ENCODE data around the gene CORO2A. TPM values are rescaled to one million over a fixed set of nuclear protein-coding genes. Genes with fewer than 3 reads are reported as not detected.

The CORO2A gene
- total and polyA plus RNA-seq, 2 of the 13 experiments (the other 11 are each of a cell fraction or from before 2014, with no cell fraction given) = 14.4 to 15.3 TPM

DNA sequence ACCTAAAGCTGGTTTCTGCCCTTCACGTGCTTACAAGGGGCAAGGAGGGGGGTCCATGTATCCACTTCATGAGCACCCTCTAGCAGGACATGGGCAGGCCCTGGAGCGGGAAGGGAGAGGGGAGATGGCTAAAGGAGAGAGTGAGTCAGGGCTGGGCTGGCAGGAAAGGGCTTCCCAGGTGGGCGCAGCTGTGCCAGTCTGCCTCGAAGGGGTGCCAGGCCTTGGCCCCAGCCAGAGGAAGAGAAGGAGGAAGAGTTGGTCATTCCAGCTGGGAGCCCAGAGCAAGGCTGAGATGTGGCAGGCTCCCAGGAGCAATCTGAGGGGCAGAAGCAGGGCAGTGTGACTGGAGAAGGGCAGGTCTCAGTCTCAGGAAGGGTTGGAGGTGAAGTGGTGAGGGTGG lies 98.1 kb downstream of the CORO2A start:
- DNase-seq (ENCODE audit: low spot score) = no peak
- TF ChIP-seq, protein P1, sequence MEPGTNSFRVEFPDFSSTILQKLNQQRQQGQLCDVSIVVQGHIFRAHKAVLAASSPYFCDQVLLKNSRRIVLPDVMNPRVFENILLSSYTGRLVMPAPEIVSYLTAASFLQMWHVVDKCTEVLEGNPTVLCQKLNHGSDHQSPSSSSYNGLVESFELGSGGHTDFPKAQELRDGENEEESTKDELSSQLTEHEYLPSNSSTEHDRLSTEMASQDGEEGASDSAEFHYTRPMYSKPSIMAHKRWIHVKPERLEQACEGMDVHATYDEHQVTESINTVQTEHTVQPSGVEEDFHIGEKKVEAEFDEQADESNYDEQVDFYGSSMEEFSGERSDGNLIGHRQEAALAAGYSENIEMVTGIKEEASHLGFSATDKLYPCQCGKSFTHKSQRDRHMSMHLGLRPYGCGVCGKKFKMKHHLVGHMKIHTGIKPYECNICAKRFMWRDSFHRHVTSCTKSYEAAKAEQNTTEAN (CRISPR knock-in tag; conservative IDR thresholded peaks at IDR 0.05) = no peak
- TF ChIP-seq, protein P2, sequence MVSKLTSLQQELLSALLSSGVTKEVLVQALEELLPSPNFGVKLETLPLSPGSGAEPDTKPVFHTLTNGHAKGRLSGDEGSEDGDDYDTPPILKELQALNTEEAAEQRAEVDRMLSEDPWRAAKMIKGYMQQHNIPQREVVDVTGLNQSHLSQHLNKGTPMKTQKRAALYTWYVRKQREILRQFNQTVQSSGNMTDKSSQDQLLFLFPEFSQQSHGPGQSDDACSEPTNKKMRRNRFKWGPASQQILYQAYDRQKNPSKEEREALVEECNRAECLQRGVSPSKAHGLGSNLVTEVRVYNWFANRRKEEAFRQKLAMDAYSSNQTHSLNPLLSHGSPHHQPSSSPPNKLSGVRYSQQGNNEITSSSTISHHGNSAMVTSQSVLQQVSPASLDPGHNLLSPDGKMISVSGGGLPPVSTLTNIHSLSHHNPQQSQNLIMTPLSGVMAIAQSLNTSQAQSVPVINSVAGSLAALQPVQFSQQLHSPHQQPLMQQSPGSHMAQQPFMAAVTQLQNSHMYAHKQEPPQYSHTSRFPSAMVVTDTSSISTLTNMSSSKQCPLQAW (CRISPR knock-in tag; IDR thresholded peaks at IDR 0.05) = no peak
- TF ChIP-seq HIVEP1 (CRISPR knock-in tag; IDR thresholded peaks at IDR 0.05) (no peak), EHMT2 (IDR thresholded peaks at IDR 0.05; ENCODE audit: borderline replicate concordance, low read depth, low read length) (no peak), HMG20A (CRISPR knock-in tag; IDR thresholded peaks at IDR 0.05; ENCODE audit: borderline replicate concordance) (no peak), SP2 (CRISPR knock-in tag; IDR thresholded peaks at IDR 0.05) (no peak), NFIB (CRISPR knock-in tag; IDR thresholded peaks at IDR 0.05; ENCODE audit: borderline replicate concordance) (no peak), HCFC1 (IDR thresholded peaks at IDR 0.05; ENCODE audit: low read depth, low read length) (no peak), PHF5A (CRISPR knock-in tag; IDR thresholded peaks at IDR 0.05; ENCODE audit: low read depth, unreplicated experiment) (no peak), ZNF510 (CRISPR knock-in tag; IDR thresholded peaks at IDR 0.05; ENCODE audit: low read depth) (no peak), RBAK (CRISPR knock-in tag; IDR thresholded peaks at IDR 0.05) (no peak), SPEN (CRISPR knock-in tag; IDR thresholded peaks at IDR 0.05; ENCODE audit: low read depth) (no peak), HDAC1 (CRISPR knock-in tag; IDR thresholded peaks at IDR 0.05) (no peak), GTF2F1 (IDR thresholded peaks at IDR 0.05; ENCODE audit: low read length) (no peak)
- TF ChIP-seq, protein P3, sequence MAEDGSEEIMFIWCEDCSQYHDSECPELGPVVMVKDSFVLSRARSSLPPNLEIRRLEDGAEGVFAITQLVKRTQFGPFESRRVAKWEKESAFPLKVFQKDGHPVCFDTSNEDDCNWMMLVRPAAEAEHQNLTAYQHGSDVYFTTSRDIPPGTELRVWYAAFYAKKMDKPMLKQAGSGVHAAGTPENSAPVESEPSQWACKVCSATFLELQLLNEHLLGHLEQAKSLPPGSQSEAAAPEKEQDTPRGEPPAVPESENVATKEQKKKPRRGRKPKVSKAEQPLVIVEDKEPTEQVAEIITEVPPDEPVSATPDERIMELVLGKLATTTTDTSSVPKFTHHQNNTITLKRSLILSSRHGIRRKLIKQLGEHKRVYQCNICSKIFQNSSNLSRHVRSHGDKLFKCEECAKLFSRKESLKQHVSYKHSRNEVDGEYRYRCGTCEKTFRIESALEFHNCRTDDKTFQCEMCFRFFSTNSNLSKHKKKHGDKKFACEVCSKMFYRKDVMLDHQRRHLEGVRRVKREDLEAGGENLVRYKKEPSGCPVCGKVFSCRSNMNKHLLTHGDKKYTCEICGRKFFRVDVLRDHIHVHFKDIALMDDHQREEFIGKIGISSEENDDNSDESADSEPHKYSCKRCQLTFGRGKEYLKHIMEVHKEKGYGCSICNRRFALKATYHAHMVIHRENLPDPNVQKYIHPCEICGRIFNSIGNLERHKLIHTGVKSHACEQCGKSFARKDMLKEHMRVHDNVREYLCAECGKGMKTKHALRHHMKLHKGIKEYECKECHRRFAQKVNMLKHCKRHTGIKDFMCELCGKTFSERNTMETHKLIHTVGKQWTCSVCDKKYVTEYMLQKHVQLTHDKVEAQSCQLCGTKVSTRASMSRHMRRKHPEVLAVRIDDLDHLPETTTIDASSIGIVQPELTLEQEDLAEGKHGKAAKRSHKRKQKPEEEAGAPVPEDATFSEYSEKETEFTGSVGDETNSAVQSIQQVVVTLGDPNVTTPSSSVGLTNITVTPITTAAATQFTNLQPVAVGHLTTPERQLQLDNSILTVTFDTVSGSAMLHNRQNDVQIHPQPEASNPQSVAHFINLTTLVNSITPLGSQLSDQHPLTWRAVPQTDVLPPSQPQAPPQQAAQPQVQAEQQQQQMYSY (CRISPR knock-in tag; IDR thresholded peaks at IDR 0.05) = no peak
- TF ChIP-seq, protein P4, sequence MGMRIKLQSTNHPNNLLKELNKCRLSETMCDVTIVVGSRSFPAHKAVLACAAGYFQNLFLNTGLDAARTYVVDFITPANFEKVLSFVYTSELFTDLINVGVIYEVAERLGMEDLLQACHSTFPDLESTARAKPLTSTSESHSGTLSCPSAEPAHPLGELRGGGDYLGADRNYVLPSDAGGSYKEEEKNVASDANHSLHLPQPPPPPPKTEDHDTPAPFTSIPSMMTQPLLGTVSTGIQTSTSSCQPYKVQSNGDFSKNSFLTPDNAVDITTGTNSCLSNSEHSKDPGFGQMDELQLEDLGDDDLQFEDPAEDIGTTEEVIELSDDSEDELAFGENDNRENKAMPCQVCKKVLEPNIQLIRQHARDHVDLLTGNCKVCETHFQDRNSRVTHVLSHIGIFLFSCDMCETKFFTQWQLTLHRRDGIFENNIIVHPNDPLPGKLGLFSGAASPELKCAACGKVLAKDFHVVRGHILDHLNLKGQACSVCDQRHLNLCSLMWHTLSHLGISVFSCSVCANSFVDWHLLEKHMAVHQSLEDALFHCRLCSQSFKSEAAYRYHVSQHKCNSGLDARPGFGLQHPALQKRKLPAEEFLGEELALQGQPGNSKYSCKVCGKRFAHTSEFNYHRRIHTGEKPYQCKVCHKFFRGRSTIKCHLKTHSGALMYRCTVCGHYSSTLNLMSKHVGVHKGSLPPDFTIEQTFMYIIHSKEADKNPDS (CRISPR knock-in tag; IDR thresholded peaks at IDR 0.05) = no peak
- in situ Hi-C loops (cut with HindIII; ENCODE audit: extremely low pct_ligation_motif_present, low pct_unique_long_range_greater_than_20kb) = no loop called here
- intact Hi-C loops (cut with micrococcal nuclease; ENCODE audit: unreplicated experiment) = no loop called here
- FAIRE-seq = no peak
- no peaks in the 10 kb centered on the region for H4K20me1 ChIP-seq (ENCODE audit: insufficient read depth, low read length)
- H3K79me2 ChIP-seq (ENCODE audit: insufficient read depth, low read length) = no peaks in the 10 kb centered on the region
- no peaks in the 10 kb centered on the region for H3K9me3 ChIP-seq (ENCODE audit: low read length)
- H3K4me3 ChIP-seq (replicated peaks in 1 of 3; ENCODE audit: insufficient read depth in 1 of 3, low read depth in 2 of 3, low read length in 3 of 3) = no peak overlapping the region
- POLR2A ChIA-PET = no interaction called here
- BruUV-seq (replicated peaks) = no TSS peak
- 93% methylated on average over 4 of the region's 4 CpGs for WGBS (ENCODE audit: low lambda C conversion rate)
- no peak for ATAC-seq
- no peak overlapping the region for H2AFZ ChIP-seq (ENCODE audit: low read length)
- CTCF ChIA-PET (ENCODE audit: low intra/inter-chr PET ratio, low total read pairs) = no interaction called here
- H3K9ac ChIP-seq (ENCODE audit: insufficient read depth, low read depth, low read length) = no peak overlapping the region
- H3K27me3 ChIP-seq (ENCODE audit: control insufficient read depth in 1 of 2, insufficient read depth in 2 of 2, low read length in 2 of 2) = no peaks in the 10 kb centered on the region
- H3K4me1 ChIP-seq (ENCODE audit: insufficient read depth, low read length) = peaks cover 14% of the 10 kb centered on the region
- no peak overlapping the region for H3K27ac ChIP-seq (ENCODE audit: extremely low read length, insufficient read depth, low read length)
- no peak overlapping the region for H3K4me2 ChIP-seq (ENCODE audit: low read depth, low read length)
- peaks cover 12 to 33% of the 10 kb centered on the region in 2 experiments for H3K36me3 ChIP-seq (replicated peaks in 1 of 2; ENCODE audit: control insufficient read depth in 1 of 2, insufficient read depth in 2 of 2, low read length in 2 of 2)

Measured in HepG2 (cell line).